Nucleus accumbens (tissue), 56 donors: Measurements from ENCODE around the gene SUCNR1.
"Not testable (repeated sequence)": the region's sequence is repeated elsewhere in the genome, so short reads cannot be mapped to it uniquely, and the experiment has no call there.

Experiments
- DNase-seq, 56 donors: peaks; one replicate each; lab custom pipeline; 2025; lab: John Stamatoyannopoulos, UW

Gene SUCNR1

GRCh38 chr3:151869181-151869580, 4.3 kb upstream of the SUCNR1 start:
- DNase-seq = no peak

GRCh38 chr3:151871639-151872468, 1.6 kb upstream of the SUCNR1 start:
- peak in 2 of 56 donors; percentile 3 to 7 for DNase-seq

GRCh38 chr3:151874079-151874478, 636 bp downstream of the SUCNR1 start:
- not testable (repeated sequence) for DNase-seq

- no peak for DNase-seq
These were observed 2.3 kb downstream of the SUCNR1 start for GRCh38 chr3:151875759-151876158.

GRCh38 chr3:151877269-151877668, 3.8 kb downstream of the SUCNR1 start:
- DNase-seq = no peak

GRCh38 chr3:151878465-151878864, 5.0 kb downstream of the SUCNR1 start:
- no peak for DNase-seq

- DNase-seq = no peak
These were observed 5.6 kb downstream of the SUCNR1 start for GRCh38 chr3:151879037-151879436.

- no peak for DNase-seq
These were observed 6.4 kb downstream of the SUCNR1 start for GRCh38 chr3:151879679-151880415.

- no peak for DNase-seq
These were observed 6.9 kb downstream of the SUCNR1 start for GRCh38 chr3:151880416-151880690.

GRCh38 chr3:151881137-151881536, 7.7 kb downstream of the SUCNR1 start:
- DNase-seq = no peak

- DNase-seq = not testable (repeated sequence)
These were observed 12.0 kb downstream of the SUCNR1 start for GRCh38 chr3:151885397-151885796.

- not testable (repeated sequence) for DNase-seq
These were observed 14.2 kb downstream of the SUCNR1 start for GRCh38 chr3:151887450-151888211.

GRCh38 chr3:151890721-151891141, 17.3 kb downstream of the SUCNR1 start:
- no peak for DNase-seq

GRCh38 chr3:151891721-151892120, 18.3 kb downstream of the SUCNR1 start:
- no peak for DNase-seq

GRCh38 chr3:151894219-151894618, 20.8 kb downstream of the SUCNR1 start:
- DNase-seq = no peak

GRCh38 chr3:151895478-151896241, 22.2 kb downstream of the SUCNR1 start:
- DNase-seq = no peak

GRCh38 chr3:151896246-151897012, 23.0 kb downstream of the SUCNR1 start:
- no peak for DNase-seq

GRCh38 chr3:151898121-151898520, 24.7 kb downstream of the SUCNR1 start:
- DNase-seq = not testable (repeated sequence)

GRCh38 chr3:151898564-151899261, 25.3 kb downstream of the SUCNR1 start:
- not testable (repeated sequence) for DNase-seq
